NCI-H2029 (cell line): ENCODE data around the gene GPR153.
"Not testable (repeated sequence)": the region's sequence is repeated elsewhere in the genome, so short reads cannot be mapped to it uniquely, and the experiment has no call there.

ENCODE experiments used
- DNase-seq: peaks from one replicate; lab custom pipeline; 2025; lab: John Stamatoyannopoulos, UW

GPR153 gene

DNA sequence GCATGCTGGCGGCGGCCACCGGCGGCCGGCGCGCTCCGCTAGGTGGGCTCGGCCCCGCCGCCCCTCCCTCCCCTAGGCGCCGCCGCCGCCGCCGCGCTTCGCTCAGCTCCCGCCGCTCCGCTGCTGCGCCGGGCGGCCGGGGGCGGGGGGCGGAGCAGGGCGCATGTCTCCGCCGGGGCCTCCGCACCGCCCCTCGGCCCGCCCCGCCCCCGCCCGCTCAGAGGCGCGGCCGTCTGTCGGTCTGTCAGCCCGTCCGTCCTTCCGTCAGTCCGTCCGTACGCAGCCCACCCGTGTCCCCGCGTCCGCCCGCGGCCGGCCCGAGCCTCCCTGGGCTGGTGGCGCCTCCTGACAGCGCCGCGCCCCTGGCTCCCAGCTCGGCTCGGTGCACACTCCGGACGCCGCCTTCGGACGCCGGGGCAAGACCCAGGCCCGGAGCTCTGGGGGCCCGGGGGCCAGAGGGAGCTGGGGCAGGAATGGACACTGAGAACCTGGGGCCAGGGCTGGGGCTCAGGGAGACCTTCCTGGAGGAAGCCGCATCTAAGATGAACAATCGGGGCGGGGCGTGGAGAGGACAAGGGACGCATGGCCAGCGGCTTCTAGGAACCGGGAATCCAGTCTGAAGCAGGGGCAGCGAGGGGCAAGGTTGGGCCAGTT, at the start of gene GPR153:
Gene GPR153, minus strand, starts transcription at position 138 of the 654 bp plus-strand sequence. CDS start 6,193 bp downstream, outside the sequence.
- DNase-seq, result no peak

DNA sequence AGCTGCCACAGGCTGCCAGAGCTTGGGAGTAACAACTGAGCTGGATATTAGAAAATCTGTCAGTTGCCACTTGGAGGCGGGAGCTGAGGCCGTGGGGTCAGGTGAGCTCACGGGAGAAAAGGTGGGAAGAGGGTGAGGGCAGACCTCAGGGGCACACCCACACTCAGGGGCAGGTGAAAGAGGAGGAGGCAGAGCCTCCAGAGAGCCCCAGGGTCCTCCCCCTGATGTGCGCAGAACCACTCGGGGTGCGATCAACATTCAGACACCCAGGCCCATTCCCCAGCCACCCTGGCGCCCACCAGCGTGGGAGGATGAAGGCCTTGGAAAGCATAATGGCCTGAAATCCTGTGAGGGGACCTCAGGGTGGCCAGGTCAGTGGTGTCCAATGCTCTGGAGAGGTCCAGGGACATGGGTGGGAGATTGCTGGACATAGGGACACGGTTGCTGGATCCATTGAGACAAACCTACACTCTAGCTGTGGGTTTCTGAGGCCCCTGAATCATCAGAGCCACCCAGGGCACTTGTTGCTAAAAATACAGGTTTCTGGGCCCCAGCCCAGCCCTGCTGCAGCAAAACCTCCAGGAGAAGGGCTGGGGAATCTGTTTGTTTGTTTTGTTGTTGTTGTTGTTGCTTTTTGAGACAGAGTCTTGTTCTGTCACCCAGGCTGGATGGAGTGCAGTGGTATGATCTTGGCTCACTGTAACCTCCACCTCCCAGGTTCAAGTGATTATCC, 49.4 kb upstream of the GPR153 start:
- DNase-seq, result no peak

DNA sequence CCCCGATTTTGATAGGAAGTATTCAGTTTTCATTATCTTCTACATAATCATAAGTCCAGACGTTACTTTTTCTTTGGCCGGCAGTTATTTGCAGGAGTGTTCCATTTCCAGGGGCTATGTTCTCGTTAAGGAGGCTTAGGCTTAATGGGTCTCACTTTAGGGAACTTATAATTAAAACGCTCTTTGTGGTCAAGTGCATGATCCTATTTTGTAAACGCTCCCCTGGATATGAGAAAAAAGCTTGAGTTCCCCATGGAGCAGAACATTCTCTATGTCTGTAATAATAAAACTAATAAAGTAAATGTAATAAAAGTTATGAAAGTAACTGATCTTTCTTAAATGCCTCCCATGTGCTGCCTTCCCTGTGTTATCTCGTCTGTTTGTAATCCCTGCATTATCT, 48.7 kb upstream of the GPR153 start:
- no peak for DNase-seq

DNA sequence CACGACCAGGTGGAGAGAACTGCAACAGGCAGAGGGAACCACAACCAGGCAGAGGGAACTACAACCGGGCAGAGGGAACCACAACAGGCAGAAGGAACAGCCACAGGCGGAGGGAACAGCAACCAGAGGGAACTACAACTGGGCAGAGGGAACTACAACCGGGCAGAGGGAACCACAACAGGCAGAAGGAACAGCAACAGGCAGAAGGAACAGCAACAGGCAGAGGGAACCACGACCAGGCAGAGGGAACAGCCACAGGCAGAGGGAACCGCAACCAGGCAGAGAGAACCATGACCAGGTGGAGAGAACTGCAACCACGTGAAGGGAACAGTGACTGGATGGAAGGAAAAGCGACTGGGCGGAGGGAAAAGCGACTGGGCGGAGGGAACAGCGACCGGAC, 47.6 kb upstream of the GPR153 start:
- no peak for DNase-seq

DNA sequence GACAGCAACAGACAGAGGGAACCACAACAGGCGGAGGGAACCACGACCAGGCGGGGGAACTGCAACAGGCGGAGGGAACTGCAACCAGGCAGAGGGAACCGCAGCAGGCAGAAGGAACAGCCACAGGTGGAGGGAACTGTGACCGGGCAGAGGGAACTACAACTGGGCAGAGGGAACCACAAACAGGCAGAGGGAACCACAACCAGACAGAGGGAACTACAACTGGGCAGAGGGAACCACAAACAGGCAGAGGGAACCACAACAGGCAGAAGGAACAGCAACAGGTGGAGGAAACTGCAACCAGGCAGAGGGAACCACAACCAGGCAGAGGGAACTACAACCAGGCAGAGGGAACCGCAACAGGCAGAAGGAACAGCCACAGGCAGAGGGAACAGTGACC, 46.8 kb upstream of the GPR153 start:
- DNase-seq, result not testable (repeated sequence)

DNA sequence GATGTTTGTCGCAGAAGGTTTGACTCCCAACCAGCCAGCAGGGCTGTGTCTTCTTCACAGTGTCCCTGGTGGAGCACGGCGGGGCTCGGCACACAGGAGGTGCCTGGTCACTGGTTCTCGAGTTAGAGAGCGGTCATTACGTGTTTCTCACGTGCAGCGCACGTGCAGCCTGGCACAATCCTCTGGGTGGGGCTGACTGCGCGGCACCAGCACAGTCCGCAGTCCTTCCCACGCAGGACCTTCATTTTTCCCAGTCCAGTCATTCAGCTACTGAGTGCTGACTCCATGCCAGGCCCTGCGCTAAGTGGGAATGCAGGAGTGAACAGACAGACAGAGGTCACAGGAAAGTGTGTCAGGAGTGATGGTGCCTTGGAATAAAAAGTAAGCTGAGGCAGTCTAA, 46.2 kb upstream of the GPR153 start:
- DNase-seq, result no peak

DNA sequence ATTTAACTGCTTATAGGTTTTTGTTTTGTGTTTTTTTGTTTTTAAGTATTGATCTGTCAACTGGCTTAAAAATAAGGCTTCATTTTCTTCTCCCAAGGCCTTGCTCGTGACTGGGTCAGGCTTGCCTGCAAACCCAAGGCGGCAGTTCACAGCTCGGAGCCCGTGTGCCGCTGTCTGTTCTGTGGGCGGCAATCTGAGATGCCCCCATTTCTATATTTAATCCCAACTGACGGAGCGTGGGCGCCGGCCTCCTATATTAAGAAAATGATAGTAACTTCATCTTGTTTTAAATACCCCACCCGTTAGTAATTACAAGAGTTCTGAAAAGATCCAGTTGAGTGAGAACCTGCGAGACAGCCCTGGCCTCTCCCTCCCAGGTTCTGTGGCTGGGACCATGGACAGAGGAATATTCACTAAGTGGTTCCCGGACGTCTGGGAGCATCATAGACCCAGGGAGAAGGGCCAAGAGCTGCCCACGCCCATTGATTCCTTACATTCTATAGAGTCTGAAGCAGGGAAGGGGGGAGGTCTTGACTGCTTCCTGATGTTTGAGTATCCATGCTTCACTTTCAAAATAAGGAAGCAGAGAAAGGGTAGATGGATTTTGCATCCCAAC, 42.6 kb upstream of the GPR153 start:
- DNase-seq, result no peak

DNA sequence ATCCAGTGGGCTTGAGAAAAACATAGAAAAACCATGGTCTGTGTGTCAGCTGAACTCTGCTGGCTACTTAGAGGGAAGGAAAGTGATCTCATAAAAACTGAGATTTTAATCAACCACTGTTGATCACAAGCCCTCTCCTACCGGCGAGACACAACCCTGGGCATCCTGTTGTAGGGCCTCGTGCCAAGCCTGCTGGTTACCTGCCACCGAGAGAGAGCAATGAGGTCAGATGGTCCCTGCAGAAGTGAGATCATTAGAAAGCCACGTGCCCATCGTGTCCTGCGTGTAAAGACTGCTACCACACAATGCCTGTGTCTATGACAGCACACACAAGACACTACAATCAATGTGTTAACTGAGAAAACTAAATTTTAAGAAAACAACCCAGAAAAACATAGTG, 41.7 kb upstream of the GPR153 start:
- DNase-seq, result peak; percentile 2

DNA sequence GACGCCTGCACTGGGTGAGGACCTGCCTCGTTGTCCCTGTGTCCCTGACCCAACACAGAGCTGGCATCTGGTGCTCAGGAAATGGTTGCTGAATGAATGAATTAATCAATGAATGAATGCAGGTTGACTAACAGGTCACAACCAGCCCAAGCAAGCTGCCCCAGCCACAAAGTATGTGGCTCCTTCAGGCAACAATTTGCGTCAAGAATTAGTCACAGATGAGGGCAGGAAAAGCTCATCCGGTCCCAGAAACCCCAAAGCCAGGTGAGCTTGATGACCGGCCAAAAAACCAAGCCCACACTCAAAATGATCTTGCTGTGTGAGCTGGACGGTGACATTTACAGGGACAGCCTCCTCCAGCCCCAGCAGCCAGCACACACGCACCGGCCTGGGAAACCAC, 40.6 kb upstream of the GPR153 start:
- no peak for DNase-seq

DNA sequence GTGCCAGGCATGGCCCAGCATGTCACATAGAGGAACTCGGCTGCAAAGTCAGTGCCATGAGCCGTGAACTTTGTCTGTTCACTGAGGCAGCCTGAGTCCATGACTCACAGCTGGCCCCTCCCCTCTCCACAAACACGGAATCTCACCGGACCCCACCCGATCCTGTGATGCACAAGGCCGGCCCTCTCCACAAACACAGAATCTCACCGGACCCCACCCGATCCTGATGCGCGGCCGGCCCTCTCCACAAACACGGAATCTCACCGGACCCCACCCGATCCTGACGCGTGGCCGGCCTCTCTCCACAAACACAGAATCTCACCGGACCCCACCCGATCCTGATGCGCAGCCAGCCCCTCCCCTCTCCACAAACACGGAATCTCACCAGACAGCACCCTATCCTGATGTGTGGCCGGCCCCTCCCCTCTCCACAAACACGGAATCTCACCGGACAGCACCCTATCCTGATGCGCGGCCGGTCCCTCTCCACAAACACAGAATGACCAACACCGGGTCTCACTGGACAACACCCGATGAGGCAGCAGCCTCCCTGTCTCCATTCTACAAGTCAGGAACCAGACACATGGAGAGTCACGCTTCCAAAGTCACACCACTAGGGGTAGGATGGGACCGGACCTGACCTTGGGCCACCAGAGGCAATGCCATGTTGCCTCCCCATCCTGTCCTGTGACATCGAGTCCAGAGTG, 39.6 kb upstream of the GPR153 start:
- DNase-seq, result no peak

DNA sequence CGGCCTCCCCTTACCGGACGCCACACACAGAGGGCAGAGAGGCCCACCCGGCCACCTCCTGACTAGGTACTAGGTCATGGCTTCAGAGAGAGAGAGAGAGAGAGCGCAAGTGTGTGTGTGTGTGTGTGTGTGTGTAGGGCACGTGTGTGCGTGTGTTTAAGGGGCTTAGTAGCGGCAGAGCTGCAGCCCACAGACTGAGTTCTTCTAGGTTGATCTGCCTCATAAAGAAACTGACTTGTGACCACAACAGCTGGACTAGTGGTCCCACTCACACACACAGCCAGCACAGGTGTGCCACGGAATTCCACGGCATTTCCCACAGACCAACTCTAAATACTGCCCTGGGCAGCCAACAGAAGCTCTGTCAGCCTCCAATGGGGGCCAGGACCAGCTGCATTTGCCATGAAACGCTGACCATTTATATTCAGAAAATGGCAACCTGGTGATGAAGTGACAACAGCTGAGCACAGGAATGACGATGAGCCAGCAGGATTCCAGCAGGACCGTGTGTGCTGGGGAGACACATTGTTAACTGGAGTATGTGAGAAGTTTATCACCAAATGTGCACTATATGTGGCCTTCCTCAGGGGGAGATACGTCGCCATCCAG, 38.8 kb upstream of the GPR153 start:
- no peak for DNase-seq

DNA sequence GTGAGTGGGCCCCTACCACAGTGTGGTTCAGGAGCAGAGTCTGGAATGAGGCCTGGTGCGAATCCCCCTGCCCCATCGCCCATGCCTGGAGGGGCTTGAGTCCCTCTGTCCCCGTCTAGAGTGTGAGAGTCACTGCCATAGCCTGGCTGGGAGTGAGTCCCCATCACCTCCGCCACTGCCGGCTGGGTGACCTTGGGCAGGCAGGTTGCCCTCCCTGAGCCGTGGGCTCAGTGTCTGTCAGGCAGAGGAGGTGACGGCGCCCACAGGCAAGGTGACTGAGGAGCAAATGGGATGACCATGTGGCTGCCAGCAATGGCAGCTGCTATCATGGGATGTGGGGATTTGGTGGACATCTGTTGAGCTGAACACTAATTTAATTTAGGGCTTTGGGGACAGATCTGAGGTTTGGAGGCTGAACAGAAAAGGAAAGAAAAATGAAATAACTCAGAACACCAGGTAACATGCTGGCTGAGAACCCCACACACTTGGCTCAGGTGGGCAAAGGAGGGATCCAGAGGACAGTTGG, 38.1 kb upstream of the GPR153 start:
- DNase-seq, result no peak

DNA sequence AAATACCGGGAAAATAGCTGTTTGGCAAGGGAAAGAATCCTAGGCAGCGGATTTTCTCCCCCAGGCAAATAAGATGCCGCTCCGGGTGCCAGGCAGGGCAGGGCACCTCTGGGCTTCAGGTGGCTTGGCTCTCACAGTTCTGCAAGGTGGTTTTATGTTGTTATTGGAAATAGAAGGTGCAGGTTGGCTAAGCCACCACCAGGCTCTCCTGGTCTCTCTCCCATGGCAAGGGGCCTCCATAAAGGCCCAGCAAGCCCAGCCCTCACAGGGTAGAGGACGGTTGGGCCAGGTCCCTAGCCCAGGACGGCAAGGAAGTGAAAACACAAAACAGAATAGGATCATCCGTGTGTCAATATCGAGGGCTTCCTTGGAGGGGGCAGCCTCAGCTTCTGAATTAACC, 37.6 kb upstream of the GPR153 start:
- no peak for DNase-seq

DNA sequence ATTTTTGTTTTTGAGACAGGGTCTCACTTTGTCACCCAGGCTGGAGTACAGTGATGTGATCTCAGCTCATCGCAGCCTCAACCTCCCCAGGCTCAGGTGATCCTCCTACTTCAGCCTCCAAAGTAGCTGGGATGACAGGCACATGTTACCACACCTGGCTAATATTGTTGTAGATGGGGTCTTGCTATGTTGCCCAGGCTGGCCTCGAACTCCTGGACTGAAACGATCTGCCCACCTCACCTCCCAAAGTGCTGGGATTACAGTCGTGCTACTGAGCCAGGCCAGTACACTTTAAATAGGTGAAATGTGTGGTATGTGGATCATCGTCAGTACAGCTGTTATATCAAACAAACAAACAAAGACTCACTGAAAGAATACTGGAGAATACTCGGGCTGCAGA, 35.0 kb upstream of the GPR153 start:
- no peak for DNase-seq

DNA sequence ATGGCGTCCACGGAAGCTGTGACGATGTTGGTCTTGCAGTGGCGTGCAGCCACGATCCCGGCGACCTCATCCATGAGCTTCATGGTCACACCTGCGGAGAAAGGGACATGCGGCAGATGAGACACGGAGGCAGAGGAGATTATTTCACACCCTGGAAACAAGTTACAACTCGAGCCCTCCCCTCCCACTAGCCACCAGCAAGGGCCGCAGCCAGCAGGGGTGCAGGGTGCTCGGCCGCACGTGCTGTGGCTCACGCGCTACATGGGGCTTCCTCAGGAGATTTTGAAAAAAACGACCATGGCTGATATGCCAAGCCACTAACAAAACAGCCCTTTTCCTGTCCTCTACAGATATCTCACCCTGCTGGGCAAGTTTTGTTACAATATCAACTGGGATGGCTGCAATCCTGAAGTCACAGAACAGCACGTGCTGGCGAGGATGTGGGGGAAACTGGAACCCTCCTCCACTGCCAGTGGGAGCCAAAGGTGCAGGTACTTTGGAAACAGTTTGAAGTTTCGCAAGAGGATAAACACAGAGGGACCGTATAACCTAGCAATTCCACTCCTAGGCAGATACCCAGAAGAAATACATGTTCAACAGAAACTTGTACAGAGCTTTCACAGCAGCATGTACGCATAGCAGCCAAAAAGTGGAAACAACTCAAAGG, 34.1 kb upstream of the GPR153 start:
- no peak for DNase-seq

DNA sequence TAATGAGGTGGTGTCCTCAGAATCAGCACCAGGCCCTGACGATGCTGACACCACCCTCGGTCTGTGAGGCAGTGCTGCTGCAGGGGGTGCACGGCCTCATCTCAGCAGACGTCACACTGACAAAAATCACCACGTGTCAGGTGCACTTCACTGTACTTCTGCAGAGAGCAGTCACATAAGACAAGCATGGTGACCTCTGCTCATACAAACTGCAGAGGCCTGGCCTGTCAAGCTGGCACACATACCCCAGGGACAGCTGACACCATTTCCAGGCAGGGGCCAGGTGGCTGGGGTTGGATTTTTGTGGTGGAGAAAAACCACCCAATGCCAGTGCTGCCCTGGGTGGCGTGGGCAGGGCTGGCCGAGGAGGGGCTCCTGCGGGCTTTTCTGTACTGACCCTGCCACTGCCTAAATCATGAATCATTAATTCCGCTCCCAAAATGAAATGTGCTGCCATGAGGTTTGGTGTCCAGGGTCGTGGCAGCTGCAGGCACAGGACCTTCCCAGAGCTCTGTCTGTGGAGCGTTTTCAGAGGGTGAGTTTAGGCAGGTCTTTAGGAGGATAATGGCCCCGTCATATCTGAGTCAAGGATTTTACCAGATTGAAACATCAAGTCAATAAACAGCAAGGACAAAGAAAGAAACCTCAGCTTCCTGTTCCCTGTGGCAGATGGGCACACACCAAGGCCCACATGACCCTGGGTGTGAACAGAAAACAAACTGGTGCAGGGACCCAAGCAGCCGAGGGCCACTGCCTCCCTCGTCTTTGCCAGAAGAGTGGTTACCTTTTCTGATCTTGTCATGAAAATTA, 33.4 kb upstream of the GPR153 start:
- no peak for DNase-seq

DNA sequence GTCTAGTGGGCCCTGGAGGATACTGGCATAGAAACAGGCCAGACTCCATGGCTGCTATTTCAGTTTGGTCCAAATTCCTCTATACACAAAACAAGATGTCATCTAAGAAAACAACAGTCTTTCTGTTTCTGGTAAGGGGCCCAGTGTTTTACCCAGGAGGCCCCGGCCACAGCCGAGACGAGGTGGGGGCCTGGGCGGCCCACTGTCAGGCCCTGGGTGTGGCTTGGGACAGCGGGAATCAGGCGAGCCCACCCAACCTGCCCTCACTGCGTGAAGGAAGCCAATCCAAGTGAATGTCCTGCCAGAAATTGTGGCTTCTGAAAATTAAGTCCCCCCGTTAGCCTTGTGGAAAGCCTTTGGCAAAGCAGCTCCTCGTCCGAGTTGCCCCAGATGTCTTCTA, 31.2 kb upstream of the GPR153 start:
- DNase-seq, result no peak

DNA sequence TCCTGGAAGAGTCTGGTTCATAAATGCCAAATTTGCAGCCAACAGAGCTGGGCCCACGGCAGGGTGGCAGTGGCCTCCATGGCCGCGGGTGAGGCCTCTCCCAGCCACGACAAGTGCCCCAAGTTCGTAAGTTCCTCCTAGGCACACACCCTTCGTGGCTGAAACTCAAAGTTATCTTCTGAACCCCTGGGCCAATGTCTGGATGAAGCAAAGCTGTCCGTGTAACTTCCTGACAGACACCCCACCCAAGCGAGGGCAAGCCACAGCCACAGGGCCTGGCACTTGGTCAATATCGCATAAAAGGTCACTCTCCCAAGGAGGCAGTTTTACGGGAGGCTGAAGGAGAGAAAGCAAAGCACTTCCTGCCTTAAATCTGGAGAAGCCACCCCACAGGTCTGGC, 27.8 kb upstream of the GPR153 start:
- DNase-seq, result no peak

DNA sequence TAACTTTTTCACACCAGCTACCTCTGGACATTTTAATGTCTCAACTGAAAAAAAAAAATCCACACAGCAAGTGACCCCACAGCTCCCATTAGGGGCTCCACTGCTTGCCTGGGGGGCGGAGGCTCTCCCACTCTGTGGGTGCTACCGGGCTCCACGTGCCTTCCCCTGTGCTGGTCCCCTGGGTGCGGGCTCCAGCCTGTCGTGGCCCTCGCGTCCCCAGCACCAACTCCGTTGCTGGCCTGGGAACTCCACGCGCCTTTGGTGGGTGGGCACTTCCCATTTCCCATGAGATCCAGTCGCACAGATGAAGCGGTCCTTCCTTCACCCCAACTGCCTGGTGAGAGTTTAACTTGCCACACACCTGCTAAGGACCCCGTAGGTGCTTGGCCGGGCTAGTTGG, 27.1 kb upstream of the GPR153 start:
- DNase-seq, result no peak

DNA sequence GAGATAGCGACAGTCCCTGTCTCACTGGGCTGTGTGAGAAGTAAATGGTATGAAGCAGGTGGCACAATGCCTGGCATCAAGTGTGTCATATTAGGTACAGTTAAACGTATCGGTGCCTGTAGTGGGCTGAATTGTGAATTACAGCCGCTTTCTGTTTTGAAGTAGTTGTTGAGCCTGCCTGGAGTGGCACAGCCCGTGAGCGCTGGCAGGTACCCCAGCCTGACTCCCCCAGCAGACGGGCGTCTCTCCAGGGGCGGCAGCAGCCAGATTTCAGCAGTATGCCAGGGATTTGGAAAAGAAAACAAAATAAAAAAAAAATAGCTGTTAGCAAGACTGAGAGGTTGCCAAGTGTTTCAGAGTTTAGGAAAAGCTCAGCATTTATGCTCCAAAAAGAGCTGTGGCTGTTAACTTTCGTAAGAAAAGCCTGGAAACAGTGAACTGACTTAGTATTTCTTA, 26.6 kb upstream of the GPR153 start:
- DNase-seq, result peak; percentile 77

DNA sequence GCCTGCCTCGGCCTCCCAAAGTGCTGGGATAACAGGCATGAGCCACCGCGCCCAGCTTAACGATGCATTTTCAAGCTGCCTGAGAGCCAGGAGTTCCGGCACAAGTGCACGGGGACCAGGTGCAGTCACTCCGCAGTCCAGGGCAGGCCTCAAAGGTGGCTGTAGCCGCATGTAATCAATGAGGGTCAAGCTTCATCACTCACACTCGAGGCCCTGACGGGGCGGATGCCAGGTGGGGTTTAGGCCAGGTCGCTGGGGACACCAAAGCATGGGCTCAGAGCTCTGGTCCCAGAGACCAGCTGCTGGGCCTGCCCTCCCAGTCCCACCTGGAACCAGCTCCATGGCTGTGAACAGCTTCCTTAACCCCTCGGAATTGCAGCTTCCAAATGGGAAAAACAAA, 26.1 kb upstream of the GPR153 start:
- no peak for DNase-seq
